Skin of body (tissue), 2 donors: ENCODE data around the gene ARHGEF28. TPM values are rescaled to one million over a fixed set of nuclear protein-coding genes. Genes with fewer than 3 reads are reported as not detected.

Experiments used
- DNase-seq: peaks from one replicate; lab custom pipeline; 2025; lab: John Stamatoyannopoulos, UW
- total RNA-seq: library from RNA; depleted of rRNA; stranded (reverse); fragments of >200 nt; gene quantifications from one replicate; pipeline ENCODE4 v1.2.3, GENCODE V29; 2014

The ARHGEF28 gene
- total RNA-seq, 1 donor from 2014 or later = 19.2 TPM

DNA sequence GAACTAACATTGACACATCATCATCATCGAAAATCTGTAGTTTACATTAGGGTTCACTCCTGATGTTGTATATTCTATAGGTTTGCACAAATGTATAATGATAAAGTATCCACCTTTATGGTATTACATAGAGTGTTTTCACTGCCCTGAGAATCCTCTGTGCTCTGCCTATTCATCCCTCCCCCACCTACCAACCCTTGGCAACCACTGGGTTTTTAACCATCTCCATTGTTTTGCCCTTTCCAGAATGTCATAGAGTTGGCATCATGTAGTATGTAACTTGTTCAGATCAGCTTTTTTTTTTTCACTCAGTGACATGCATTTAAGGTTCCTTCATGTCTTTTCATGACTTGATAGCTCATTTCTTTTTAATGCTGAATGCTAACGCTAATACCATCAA, 106.0 kb downstream of the ARHGEF28 start:
- no peak for DNase-seq

DNA sequence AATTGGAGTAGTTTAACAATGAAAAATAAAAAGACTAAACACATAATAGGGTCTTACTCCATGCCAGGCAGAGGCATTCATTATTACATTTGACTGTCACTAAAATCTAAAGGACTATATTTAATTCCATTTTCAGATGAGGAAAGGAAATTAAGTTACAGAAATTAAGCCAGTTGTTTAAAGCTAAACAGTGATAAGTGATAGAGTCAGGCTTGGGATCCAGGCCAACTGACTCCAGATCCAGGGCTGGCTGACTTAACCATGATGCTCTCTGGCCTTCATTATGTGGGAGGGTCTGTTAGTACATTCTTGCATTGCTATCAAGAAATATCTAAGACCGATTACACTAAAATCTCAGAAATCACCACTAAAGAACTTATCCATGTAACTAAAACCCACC, 107.2 kb downstream of the ARHGEF28 start:
- no peak for DNase-seq

DNA sequence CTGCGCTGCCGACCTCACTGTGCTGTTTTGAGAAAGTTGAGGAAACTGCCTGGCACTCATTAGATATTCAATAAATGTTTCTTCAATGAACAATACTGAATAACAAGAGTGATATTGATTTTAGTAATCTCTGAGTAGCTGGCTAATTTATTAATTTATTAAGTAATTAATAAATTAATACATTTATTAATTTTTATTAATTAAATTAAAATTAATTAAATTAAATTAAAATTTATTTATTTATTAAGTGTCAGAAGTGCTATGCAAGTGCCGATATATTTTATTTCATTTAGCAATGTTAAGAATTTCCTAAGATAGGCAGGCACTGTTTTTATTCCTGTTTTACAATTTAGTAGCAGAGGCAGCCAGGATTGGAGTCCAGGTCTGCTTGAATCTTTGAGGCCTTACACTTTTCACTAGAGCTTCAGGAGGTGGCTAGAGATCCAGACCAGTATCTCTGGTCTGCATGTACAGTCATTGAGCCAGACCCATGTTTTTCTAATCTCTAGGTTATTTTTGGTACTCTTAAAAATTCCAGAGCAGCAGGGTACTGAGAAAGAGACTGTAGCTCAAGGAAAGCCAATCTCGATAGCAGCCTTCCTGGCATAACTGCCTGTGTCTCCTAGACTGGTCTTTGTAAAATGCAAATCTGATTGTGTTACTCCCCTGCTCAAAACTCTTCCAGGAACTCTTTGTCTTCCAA, 109.2 kb downstream of the ARHGEF28 start:
- no peak for DNase-seq

DNA sequence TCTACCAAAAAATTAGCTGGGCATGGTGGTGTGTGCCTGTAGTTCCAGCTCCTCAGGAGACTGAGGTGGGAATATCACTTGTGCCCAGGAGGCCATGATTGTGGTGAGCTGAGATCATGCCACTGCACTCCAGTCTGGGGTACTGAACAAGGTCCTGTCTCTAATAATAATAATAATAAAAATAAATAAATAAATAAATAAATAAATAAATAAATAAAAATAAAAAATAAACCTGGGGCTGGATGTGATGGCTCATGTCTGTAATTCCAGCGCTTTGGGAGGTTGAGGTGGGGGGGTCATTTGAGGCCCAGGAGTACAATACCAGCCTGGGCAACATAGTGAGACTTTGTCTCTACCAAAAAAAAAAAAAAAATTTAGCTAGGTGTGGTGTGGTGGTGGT, 113.7 kb downstream of the ARHGEF28 start:
- DNase-seq = no peak

DNA sequence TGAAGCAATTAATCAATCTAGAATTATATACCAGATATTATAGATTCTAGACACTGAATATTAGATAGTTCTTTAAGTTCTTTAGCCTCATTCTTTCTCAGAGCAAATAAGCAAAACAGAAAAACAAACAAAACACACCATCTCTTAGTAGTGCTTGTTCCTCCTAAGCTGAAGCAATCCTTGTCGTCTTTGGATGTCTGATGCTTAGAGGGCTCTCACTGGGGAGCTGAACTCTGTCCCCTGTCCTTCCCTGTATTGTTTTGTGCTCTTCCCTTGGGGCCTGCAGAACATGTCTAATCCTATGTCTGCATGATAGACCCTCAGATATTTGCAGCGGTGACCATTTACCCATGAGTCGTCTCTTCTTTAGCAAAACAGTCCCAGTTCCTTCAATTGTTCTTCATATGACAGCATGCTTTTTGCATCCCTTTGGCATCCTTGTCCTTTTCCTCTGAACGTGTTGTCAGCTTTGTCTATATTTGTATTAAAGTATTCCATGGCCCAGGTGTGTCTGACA, 114.3 kb downstream of the ARHGEF28 start:
- no peak for DNase-seq

DNA sequence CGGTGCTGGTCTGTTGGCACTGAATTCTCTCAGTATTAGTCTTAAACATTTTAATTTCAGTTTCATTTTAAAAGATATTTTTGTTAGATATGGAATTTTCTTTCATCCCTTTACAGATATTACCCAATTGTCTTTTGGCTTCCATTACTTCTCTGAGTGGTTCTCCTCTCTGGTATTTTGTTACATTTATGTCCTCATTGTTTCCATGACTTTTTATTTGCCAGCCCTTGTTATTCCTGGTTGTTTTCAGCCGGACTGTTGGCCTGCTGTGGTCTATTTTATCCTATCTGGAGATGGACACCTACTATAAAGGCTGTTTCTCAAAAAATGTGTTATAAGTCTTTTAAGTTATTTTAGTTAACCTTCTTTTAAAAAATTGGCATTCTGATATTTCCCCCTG, 117.2 kb downstream of the ARHGEF28 start:
- no peak for DNase-seq

DNA sequence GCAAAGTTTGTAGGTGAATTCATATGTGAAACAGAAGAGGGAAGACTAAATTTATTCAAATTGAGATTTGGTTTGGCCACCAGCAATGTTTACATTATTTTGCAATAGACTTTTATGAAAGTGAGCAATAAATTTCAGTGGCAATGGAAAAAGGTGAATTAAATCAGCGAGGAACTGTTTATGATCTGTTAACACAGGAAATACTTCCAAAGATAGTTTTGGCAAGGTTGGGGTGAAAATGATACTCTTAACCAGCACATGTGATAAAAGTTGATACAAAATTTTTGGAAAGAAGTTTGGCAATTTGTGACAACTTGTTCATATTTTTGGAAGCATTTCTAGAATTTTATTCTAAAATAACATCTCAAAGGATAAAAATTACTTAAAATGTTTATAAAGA, 119.8 kb downstream of the ARHGEF28 start:
- no peak for DNase-seq

DNA sequence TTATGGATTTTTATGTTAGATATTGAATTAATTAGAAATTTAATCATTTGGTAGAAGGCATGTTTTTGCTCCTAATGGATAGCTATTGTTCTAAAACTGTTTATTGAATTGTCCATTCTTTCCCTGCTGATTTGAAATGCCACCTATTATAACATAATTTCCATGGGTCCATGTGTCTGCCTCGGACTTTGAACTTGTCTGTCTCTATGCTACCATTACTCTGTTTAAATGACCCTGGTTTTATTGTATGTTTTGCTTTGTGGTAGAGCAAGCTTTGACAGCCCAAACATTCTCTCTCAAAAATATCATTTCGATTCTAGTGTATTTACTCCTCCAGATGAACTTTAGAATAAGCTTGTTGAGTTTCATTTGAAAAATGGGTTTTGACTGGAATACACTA, 120.6 kb downstream of the ARHGEF28 start:
- DNase-seq = no peak

DNA sequence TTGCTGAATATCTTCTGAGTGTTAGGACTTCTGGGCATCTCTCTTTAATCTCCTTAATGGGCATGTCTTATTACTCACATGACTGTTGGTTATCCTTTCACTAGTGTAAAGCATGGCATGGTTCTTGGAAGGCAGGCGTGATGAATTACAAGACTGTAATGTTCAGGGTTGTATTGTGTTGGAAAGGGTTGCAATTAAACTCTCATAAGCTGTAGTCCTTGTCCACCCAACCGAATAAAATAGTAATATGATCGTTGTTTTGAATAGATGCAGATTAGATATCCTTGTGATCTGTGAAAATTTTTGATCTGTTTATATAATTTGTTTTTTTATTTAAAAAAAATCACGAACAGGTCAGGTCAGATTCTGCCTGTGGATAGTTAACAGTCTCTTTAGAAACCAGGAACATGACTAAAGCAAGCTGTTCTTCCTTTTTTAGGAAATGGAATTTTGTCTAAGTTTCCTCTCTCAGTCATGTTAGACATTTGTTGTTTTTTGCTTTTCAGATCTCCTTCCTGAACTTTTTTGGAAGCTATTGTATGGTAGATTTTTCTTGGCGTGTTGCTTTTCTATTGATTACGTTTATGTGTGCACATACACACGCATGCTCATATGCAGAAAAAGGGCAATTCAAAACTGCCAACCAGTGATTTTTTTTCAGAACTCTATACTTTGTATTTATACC, 121.8 kb downstream of the ARHGEF28 start:
- no peak for DNase-seq

DNA sequence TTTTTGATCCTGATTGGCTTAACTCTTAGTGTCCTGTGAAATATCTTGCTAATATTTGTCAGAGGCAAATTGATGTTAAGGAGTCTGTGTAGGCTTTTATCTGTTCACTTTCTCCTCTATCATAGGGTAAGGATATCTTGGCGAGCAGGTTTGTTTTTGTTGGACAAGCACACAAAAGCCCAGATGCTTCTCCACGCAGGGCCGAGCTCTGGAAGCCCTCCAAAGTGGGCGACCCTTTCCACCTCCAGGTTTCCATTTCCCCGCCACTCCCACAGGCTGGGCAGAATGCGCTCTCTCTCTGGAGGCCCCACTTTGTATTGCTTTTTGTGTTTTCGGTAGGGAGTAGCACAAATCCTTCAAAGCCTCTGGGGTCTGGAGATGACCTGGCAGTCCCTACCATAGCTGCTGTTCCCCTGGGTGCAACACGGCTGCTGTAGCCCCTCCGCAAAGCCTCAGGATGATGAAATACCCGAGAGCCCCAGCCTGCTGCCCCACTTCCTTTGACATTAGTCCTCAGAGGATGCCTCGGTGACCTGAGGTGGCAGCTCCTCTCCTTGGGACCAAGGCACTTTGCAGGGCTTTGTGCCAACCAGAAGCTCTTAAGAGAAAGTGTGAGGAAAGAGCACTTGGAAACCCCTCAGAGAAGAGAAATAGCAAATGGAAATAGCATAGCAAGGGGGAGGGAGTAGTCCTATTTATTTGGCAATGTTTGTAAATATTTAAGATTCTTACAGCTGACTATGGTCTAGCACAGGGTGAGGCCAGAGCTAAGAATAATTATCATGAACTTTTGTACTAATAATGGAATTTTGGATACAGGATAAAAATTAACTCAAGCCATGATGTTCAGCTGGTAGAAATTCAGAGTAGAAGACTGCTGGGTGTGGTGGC, 122.8 kb downstream of the ARHGEF28 start:
- no peak for DNase-seq

DNA sequence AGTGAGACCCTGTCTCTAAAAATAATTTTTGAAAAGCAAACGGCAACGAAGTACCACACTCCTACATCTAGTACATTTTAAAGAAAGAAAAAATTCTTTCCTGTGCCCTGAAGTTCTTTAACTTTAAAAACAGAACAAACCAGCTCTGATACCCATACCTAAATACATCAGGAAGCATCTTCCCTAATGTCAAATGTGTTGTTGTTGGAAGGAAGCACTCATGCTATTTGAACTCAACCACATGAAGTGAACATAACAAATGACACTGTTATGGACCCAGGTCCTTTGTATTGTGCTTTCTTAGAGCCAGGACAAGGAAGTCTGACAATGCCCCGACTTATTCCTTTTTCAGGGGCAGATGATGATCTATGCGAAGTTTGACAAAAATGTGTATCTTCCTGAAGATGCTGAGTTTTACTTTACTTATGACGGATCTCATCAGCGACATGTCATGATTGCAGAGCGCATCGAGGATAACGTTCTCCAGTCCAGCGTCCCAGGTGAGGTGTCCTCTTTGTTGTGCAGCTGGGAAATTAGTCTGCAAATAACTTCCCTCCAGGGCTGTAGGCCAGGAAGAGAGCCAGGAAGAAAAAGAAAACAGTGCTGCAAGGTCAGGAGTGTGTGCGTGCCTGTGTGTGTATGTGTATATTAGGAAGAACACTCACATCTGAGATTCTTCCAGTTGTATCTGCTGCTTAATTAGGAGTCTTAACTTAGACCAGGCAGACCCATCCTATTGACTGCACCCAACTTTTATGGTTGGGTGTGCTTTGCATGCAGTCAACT, 123.7 kb downstream of the ARHGEF28 start:
- no peak for DNase-seq

DNA sequence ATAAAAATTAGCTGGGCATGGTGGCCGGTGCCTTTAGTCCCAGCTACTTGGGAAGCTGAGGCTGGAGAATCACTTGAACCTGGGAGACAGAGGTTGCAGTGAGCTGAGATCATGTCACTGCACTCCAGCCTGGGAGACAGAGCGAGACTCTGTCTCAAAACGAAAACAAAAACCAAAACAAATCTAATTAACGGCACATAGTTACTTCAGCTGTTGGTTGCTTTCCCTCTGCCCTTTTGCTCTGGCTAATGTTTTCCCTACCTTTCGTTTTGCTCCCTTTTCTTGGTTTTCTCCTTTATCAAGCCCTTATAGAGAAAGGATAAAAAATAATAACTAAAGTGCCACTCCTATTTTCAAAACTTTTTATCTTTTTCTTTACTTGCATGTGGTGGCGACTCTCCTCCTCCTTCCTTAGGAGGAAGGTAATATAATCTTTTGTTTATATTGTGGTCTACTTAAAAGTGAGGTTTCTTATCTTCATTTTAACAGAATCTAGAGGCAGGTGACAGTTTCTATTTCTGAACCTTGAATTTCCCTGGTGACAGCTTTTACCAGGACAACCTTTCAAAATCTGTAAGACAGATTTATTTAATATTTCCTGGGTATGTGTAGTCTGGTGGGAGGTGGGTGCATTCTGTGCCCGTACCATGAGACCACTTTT, 125.4 kb downstream of the ARHGEF28 start:
- DNase-seq = no peak

DNA sequence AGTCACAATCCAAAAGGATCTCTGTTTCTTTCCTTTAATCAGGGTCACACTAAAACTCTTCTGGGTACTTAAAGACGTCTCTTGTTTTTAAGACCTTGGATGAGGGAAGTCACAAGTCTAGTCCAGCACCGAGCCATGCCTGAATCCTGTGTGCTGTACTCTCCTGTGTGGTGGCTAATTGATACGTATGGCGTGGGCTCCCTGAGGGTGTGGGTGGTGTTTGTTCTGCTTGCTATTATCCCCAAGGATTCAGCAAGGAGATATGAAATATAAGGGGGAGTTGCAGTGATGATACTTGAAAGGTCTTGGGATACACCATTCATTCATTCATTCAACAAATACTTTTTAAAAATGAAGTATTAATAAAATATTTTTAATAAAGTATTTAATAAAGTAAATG, 128.3 kb downstream of the ARHGEF28 start:
- no peak for DNase-seq

DNA sequence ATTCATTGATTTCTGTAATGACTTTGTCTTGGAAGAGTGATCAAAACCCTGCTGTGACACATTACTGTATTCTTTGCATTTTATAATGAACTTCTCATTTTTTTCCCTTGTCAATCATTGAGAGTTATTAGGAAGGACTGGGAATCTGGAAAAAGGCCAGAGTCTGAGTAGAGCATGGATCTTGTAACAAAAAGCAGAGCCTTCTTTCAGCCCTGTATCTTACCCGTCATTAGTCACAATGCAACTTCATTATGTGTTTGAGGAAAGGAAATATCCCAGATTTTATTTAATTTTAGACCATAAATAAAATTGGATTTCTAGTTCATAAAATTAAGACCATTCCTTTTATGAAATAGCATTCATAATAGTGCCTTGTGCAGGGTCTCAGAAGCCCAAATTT, 131.4 kb downstream of the ARHGEF28 start:
- no peak for DNase-seq

DNA sequence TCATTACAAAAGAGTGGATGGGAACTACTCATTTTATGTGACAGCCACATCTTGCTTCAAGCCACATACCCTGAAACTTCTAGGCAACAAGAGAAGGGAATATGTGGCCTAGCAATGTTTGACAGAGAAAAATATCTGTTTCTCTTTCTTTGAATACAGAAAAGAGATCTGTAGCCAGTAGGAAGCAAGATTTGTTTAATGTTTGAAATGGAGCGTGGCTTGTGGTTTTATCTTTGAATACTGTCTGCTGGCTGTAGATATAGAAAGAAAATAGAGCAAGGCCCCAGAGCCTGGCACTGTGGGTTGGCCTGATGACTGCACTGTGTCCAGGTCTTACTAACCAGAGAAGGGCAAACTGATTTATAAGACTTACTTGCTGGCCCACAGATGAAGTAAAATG, 133.8 kb downstream of the ARHGEF28 start:
- no peak for DNase-seq

DNA sequence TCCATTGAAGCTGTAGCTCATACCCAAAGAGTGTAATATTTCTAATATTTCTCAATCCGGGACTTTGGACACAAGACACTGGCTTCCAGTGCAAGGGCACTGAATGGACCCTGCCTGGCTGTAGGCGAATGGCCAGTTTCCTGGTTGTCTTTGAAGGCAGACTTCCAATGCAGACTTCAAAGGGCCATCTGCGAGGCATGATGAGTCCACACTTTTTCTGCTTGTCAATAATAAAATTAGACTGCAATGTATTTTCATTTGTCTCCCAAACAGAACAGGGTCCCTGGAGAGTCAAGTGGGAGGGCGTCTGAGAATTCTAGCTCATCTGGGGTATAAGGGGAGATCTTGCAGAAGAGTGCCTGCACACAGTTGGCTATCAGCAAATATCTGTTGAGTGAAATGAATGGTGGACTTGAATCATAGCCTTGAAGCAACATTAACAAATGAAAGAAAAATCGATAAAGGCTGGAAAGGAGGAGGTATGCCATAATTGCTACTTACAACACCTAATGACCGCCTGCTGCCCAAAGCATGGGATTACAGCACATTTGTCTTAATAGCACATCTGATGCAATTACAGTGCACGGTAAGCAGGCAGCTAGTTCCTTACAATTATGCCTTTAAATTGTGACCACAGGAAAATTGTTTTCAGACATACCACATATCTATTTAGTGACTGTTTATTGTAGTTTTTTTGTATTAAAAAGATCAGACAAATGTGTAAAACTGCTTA, 137.5 kb downstream of the ARHGEF28 start:
- no peak for DNase-seq

DNA sequence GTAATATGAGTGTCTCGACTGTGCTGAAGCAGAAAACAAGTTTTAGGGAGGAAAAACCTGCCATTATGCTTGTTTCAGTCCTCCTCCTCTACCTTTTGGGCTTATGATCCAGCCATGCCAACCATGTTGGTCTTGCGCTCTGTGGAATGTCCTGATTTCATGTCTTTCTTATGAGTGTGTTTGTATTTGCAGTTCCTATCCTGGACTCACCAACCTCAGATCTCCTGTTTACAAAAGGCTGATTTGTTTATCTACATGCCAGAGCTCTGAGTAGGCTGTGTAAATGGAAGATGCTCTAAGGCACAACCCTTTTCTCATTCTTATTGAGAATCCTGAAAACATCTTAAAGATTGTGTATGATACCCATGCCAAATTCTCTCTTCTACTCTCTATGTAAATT, 138.6 kb downstream of the ARHGEF28 start:
- DNase-seq = no peak

DNA sequence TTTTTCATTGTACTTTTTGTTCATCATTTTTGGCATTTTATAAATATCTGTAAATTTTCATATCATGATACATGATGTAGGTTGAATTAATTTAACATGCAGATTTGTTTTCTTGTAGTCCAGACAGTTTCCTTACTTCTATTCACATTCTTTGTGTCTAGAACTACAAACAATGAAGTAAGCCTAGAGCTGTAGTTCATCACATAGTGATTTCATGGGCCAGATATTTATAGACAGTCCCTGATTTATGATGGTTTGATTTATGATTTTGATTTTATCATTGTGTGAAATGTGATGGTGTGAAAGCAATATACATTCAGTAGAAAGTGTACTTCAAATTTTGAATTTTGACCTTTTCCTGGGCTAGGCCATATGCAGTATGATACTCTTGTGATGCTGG, 139.0 kb downstream of the ARHGEF28 start:
- DNase-seq = no peak

DNA sequence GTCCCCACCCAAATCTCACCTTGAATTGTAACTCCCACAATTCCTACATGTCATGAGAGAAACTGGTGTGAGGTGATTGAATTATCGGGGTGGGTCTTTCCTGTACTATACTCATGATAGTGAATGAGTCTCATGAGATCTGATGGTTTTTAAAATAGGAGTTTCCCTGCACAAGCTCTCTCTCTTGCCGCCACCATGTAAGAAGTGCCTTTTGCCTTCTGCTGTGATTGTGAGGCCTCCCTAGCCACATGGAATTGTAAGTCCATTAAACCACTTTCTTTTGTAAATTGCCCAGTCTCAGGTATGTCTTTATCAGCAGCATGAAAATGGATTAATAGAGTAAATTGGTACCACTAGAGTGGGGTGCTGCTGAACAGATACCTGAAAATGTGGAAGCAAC, 140.9 kb downstream of the ARHGEF28 start:
- no peak for DNase-seq
